Measurements from ENCODE around the gene SAMD13.

Gene SAMD13

GRCh38 chr1:84271441-84272151 is 29.9 kb upstream of the SAMD13 start:
- Histone ChIP-seq H3K27ac (no peak overlapping the region), H3K27me3 (no peaks in the 10 kb centered on the region), H3K36me3 (no peaks in the 10 kb centered on the region), H3K9me3 (no peaks in the 10 kb centered on the region), H3K4me3 (ENCODE audit: low read depth in 1 of 2, low read length in 1 of 2) (no peak overlapping the region), H3K4me1 (ENCODE audit: control insufficient read depth in 1 of 2, insufficient read depth in 1 of 2, low read depth in 1 of 2, low read length in 1 of 2) (peaks cover 0 to 9% of the 10 kb centered on the region in 2 experiments)
- TF ChIP-seq CTCF (IDR thresholded peaks at IDR 0.05), result no peak

GRCh38 chr1:84272401-84272800 is 29.1 kb upstream of the SAMD13 start:
- Histone ChIP-seq H3K27ac (no peak overlapping the region), H3K4me3 (ENCODE audit: low read depth in 1 of 2, low read length in 1 of 2) (no peak overlapping the region), H3K36me3 (no peaks in the 10 kb centered on the region), H3K4me1 (ENCODE audit: control insufficient read depth in 1 of 2, insufficient read depth in 1 of 2, low read depth in 1 of 2, low read length in 1 of 2) (peaks cover 0 to 9% of the 10 kb centered on the region in 2 experiments), H3K27me3 (no peaks in the 10 kb centered on the region), H3K9me3 (no peaks in the 10 kb centered on the region)
- TF ChIP-seq CTCF (IDR thresholded peaks at IDR 0.05), result no peak

- H3K4me1 ChIP-seq (ENCODE audit: control insufficient read depth in 1 of 2, insufficient read depth in 1 of 2, low read depth in 1 of 2, low read length in 1 of 2), result no peaks in the 10 kb centered on the region
- H3K36me3 ChIP-seq, result no peaks in the 10 kb centered on the region
- no peaks in the 10 kb centered on the region for H3K9me3 ChIP-seq
- no peak for TF ChIP-seq CTCF (IDR thresholded peaks at IDR 0.05)
- no peaks in the 10 kb centered on the region for H3K27me3 ChIP-seq
- H3K4me3 ChIP-seq (ENCODE audit: low read depth in 1 of 2, low read length in 1 of 2), result no peak overlapping the region
- H3K27ac ChIP-seq, result no peak overlapping the region
These were observed 24.0 kb upstream of the SAMD13 start for GRCh38 chr1:84277343-84278059.

- Histone ChIP-seq H3K27ac (no peak overlapping the region), H3K36me3 (no peaks in the 10 kb centered on the region), H3K27me3 (no peaks in the 10 kb centered on the region), H3K4me3 (ENCODE audit: low read depth in 1 of 2, low read length in 1 of 2) (no peak overlapping the region), H3K4me1 (ENCODE audit: control insufficient read depth in 1 of 2, insufficient read depth in 1 of 2, low read depth in 1 of 2, low read length in 1 of 2) (no peaks in the 10 kb centered on the region), H3K9me3 (no peaks in the 10 kb centered on the region)
- TF ChIP-seq CTCF (IDR thresholded peaks at IDR 0.05), result no peak
These were observed 22.6 kb upstream of the SAMD13 start for GRCh38 chr1:84278905-84279304.

GRCh38 chr1:84280912-84281311 is 20.6 kb upstream of the SAMD13 start:
- Histone ChIP-seq H3K36me3 (no peaks in the 10 kb centered on the region), H3K27ac (no peak overlapping the region), H3K4me3 (ENCODE audit: low read depth in 1 of 2, low read length in 1 of 2) (no peak overlapping the region), H3K27me3 (no peaks in the 10 kb centered on the region), H3K4me1 (ENCODE audit: control insufficient read depth in 1 of 2, insufficient read depth in 1 of 2, low read depth in 1 of 2, low read length in 1 of 2) (no peaks in the 10 kb centered on the region), H3K9me3 (no peaks in the 10 kb centered on the region)
- no peak for TF ChIP-seq CTCF (IDR thresholded peaks at IDR 0.05)
